Measurements from ENCODE around the gene CAMK4.
"Not testable (repeated sequence)": the region's sequence is repeated elsewhere in the genome, so short reads cannot be mapped to it uniquely, and the experiment has no call there.

CAMK4 gene

DNA sequence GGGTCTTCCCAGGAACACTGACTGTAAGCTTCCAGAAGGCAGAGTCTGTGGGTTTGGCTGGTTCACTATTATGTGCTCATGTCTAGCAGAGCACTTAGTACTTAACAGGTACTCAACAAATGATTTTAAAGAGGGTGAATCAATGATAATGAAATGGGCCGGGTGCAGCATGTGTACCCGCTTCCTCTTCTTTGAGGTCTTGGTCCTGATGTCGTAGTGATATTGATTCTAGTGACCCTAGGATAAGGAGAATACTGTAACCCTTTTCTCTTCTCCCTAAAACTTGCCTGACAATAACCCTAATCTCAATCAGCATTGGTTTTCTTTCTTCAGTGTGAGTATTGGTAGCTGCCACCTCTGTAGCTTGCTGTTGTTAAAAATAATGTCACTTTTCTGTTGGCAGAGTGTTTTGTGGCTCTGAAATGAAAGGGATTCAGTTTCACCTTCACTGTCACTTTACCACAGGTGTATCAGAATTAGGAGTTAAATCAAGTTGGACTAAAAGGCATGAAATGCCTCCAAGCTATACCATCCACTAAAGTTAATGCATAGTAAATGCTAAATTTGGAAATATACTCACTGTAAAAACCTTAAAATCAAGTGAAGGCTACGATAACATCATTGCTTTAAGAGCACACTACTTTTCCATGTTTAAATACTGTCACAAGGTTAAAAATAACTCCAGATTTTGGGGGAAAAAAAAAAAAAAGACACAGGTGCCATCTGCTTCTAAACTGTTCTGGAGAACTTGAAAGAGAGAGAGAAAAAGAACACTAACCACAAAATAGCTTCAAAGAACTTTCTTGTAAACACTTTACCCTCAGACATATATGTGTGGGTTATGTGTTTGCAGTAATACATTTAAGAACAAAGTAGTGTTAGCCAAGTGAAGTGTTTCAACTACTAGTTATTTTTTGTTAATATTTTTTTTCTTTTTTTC is 6.0 kb downstream of the CAMK4 start:
- DNase-seq: no peak

DNA sequence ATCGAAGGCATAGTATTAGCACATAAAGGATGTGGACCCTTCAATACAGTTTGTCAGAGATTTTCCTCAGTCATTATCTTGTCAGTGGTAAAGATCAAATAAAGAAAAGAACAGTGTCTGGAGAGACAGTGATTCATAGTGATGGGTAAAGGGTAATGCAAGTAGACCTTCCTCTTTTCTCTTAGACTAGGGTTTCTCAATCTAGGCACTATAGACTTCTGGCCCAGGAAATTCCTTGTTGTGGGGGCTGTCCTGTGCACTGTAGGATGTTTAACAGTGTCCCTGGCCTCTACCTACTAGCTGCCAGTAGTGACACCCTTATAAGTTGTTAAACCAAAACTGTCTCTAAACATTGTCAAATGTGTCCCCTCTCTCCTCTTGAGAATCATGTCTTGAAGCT is 6.9 kb downstream of the CAMK4 start:
- DNase-seq: no peak

DNA sequence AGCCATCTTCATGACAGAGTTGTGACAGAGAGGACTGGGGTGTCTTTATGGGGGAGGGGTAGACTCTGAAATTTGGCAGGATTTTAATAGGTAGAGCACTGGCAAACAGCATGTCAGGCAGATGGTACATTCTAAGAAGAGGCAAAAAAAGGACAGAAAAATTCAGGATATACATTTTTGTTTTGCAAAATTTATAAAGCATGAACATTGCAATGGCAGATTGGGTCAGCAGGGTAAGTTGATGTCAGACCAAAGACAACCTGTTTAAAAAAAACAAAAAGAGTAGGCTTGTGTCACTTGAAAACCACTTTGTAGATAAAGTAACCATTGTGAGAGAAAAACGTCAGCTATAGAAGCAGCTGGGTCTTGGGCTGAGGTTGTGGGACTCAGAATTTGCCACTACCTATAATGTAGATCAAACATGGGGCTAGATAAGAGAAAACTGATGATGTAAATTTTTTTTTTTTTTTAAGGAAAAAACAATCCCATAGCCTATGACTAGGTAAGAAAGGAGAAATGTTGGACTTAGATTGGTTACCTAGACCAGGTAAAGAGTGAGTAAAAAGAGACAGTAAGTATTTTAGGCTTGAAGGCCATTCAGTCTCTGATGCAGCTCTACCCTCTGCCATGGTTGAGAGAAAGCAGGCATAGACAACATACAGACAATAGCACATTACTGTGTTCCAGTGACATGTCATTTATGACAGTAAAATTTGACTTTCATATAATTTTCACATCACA is 8.3 kb downstream of the CAMK4 start:
- DNase-seq: peak; percentile 27 to 59

DNA sequence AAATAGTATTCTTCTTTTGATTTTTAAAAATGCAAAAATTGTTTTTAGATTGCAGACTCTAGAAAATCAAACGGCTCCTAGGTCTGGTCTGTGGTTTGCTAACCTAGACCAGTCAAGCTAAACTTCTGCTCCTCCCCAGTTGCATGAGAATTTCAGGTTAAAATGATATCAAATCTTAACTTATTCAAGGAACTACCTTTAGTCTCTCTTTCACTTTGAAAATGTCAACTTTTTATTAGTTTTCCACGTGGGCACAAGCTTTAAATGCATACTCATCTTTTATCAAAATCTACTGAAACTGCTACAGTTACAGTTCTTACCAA is 8.8 kb downstream of the CAMK4 start:
- DNase-seq: no peak

DNA sequence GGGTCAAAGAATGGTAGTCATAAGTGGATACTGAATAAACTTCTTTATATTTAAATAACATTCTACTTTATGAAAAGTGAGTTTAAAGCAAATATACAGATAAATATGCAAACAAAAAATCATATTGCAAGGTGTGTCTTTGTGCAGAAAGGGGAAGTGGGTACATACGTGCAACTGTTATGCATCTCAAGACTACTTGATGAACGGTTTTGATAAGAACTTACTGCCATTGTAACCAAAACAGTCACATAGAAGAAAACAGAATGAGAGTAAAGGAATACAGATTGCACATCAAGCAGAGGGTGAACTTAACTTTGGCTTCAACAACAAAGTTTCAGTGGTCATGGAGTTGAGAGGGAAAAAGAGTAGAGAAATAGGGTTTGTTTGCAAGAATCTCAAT is 9.9 kb downstream of the CAMK4 start:
- DNase-seq: no peak

DNA sequence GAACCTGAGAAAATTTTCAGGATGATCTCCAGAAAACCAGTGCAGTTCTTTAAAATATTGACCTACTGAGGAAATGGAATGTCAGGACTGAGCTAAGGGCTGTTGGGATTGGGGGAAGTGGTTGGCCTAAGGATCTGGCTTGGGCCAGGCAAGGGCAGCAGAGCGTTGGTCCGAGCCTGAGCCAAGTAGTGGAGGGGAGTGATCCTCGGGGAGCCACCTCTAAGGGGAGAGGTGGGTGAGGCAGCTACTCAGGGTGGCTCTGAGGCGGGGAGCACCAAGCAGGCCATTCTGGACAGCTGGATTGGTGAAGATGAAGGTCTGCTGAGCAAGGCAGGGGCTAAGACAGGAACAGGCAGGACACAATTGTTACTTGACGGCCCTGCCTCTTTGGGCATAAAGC is 11.5 kb downstream of the CAMK4 start:
- DNase-seq: no peak

DNA sequence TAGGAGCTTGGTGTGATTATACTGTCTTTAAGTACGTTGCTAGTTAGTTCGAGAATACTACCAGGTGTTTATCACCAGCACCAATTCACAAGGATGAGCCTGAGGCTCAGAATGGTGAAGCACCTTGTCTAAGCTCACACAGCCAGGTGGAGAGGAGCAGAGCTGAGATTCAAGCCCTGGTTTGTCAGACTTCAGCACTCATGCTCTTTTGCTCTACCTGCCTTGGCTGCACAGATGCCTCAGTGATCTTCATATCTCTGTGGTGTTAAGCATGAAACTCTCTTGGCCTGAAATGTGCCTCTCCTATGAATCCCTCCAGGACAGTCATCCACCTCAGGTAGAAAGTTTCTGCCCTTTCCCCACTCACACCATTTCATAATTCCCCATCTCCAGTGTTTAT is 12.2 kb downstream of the CAMK4 start:
- DNase-seq: no peak

DNA sequence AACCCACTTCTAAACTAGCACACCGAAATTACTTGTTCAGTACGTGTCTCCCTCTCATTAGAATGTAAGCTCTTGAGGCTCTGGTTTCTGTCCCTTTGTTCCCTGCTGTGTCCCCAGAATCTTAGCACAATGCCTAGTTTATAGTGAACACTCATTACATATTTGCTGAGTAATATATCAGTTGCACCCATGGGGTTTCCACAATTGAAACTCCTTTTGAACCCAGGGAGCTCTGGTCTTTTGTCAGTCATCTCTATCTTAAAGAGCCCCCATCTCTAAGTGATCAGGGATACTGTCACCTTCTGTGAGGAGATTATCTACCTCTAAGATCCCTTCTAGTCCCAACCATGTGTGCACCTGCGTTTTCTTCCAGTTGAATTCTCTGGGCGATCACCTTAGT is 12.8 kb downstream of the CAMK4 start:
- DNase-seq: no peak

DNA sequence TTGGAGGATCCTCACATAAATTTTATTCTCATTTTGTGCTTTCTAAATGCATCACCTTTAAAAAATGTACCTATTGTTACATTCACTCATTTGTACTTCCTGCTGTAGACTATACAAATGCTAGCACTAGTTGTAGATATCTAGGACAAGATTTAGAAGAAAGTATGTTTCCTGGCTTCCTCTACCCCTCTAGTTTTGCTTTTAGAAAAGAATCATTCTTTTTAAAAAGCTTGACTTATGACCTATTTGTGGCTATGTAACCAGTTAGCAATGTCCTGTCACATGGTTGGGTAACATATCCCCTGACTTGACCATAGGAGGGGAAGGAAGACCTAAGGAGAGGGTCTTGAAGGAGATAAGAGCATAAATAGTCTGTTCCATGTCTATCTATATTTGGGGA is 13.3 kb downstream of the CAMK4 start:
- DNase-seq: no peak

DNA sequence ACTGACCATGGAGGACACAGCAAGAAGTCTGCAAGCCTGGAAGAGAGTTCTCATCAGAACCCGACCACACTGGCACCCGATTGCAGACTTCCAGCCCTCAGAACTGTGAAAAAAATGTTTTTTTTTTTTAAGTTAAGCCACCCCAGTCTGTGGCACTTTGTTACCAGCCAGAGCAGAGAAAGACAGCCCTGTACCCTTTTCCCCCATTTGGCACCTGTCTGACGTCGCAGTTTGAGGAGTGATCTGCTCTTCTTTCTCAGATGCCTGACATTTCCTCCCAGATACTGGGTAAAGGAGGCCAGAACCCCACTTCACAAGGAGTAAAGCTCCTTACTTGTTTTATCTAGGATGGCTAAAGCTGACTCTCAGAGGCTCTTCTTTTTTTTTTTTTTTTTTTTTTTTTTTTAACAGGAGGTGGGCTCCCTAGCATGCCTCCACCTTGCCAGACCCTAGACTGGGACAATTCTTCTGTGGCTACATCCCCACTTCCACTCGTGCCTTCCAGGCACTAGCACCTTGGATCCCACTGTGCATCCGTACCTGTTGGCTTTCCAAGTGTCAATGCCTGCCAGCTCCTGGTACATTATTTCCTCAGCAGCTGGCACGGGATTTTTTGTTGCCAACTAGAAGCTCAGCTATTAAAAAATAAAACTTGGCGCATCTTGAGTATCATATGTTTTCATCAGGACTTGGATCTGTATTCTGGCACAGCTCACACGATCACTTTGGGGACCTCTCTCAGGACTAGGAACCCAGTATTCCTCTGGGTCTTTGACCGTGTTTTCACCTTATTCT is 14.4 kb downstream of the CAMK4 start:
- peak; percentile 67 to 89 for DNase-seq

DNA sequence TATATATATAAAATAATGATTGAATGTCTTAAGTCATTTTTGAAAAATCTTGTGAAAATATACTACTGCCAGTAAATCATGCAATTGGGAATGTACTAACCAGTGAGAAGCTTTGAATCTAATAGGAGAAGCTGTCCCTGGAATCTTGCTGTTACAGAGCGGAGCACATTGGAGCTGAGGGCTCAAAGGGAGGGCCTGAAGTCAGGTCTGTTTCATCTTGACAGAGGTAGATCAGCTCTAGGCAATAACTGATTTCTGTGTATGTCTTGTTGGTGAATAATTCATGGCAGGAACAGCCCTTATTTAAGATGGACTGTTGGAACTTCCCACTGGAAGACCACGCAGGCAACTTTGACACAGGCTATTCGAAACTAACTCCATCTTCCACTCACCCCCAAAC is 17.5 kb downstream of the CAMK4 start:
- no peak for DNase-seq

DNA sequence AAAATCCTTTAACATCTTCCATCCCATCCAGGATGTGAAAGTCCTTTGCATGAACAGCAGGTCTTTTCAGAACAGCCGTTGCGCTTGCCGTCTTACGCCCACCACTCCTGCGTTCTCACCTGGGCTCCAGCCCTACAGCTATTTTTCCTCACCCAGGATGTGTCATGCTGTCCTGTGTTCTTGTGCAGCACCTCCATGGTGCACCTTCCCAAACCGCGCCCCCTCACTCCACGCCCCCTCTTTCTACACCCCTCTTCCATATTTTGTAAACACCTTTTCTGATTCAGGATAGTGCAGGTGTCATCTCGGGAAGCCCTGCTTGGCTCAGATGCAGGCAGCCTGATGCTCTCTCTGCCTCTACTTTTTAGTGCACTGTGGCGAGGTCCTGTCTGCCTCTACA is 18.4 kb downstream of the CAMK4 start:
- DNase-seq: no peak

DNA sequence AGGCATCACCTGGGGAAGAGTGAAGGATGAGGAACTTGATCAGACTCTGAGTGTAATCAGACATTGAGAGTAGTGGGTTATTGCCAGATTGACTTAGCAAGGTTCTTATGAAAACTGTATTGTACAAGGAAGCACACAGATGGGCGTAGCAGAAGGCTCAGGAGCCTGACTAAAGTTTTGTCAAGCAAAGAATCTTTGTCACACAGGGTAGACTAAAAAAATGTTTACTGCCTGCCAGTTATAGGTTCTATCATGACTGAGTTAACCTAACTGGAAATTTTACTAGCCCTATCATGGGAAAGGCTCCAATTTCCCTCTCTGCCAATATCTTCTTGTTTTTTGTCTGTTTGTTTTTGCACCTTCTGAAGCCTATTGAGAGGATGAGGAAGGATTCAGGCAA is 19.1 kb downstream of the CAMK4 start:
- peak in 1 of 2 experiments; percentile 56 for DNase-seq

DNA sequence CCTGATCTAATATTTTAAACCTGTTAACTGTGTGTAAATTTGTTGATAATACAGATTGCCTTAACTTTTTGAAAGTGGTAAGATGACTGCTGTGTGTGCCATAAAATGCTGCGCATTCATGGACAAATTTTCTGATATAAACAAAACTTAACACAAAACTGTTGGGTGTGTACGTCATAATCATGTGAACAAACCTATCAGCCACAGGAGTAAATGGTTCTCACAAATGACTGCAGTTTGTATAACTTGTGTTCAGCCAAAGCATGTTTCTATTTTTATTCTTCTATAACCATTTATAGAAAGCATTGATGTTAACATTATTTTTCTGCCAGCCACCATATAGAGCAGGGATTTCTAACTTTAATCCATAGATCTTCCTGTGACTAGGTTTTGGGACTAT is 21.5 kb downstream of the CAMK4 start:
- DNase-seq: no peak

DNA sequence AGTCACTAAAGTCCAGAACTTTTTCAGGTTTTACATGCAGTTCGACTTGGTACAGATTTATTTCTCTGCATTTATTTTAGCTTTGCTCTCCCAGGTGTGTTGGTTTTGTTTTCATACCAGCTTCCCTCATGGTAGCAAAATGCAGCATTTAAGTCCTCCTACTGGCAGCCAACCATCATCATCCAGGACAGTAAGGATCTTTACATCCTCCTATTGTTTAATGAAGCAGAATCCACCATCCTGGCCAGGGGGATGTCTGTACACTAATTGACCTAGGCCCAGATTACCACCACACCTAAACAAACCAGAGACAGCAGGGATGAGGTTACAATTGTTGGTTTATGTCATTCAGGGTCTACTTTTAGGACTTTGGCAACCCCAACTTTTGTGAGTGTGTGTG is 22.3 kb downstream of the CAMK4 start:
- no peak for DNase-seq

DNA sequence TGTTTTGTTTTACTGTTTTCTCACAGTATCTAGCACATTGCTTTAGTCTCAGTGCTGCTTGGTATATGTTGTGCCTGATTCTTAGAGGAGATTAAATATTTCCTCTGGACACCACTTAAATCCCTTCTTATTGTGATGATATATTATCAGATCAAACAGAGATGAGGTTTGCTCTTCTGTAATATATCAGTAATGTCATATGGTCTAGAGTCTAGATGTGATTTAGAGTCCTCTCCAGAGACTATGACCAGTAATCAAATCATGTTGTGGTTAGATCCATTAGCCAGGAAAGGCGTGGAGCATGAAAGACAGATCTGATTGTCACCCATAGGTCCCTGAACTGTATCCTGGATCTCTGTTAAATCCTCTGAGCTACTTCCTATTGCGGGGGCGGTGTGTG is 24.4 kb downstream of the CAMK4 start:
- no peak for DNase-seq

DNA sequence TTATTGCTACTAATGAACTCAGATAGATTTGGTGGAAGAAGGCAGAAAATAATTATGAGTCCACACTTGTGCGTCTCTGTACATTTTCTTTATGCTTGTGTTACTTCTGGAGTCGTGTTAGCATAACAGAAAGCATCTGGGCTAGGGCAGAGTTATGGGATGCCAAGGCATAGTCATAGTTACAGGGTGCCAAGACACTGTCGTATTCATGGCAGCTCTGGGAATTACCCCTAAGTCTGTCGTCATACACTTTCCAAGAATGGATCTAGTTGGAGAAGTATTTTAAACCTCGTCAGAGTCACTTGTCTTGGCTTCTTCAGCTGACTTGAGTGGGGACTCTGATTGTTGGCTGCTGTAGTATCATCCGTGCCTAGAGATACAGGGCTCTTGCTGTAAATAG is 27.7 kb downstream of the CAMK4 start:
- no peak for DNase-seq

DNA sequence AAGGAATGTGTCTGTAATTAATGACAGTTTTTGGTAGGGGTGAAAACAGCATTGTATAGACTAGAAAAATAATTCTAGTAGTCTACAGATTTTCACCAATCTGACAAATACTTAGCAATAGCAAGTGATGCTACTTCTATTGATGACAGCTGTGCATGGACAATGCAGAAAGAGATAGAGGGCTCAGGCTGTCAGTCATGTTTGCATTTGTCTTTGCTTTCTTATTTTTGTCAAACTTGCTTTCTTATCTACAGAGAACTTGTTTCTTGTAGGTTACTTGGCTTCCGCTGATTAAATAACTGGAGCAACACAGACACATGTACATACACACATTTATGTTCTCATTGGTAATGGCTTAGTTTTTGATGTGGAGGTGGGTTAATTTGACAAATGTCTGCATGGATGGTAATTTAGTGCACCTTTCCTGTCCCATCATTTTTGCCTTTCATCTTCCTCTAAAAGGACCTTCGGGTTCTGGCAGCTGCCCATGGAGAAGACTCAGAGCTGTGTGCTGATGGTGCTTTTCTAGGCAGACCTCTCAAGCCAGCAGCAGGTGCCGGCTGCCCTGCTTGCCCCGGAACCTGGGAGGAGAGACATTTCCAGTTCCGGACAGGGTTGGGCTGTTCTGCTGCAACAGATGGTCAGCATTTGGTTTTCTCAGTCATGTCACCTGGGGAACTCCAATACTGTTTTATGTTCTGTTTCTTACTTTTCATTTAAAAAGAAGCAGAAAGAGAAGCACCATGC is 28.8 kb downstream of the CAMK4 start:
- DNase-seq: peak; percentile 79 to 93

DNA sequence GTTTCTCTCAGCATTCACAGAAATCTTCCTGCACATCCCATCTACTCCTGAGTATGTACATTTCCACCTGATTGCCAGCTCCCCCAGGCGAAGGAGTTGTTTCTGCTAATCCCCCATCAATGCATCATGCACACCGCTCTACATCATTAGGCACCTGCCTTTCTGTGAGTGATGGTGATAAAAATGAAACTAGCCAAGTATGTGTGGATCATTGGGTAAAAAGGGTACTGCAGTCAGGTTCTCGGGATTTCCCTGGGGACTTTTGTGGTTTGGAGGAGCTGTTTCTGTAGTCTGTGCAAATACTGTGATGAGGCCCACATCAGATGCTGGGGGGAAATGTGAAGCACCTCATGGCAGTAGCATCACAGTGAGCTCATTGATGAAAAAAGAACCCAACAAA is 30.4 kb downstream of the CAMK4 start:
- no peak for DNase-seq

DNA sequence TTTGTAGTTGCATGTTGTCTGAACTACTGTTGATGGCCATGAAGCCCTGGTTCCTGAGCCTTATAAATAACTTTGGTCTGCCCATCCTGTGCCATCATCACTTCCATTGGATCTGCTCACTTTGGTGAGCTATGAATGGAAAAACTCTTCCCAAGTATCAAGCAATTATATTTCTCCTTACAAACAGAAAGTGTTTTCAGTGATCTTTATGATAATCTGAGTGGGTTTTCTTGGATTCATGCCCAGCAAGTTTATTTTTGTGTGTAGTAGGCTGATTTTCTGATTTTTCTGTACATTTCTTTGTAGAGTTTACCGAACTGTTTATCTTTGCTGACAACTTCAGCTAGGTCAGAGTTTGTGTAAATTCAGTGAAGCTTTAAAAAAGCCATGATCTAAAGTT is 31.0 kb downstream of the CAMK4 start:
- no peak for DNase-seq

DNA sequence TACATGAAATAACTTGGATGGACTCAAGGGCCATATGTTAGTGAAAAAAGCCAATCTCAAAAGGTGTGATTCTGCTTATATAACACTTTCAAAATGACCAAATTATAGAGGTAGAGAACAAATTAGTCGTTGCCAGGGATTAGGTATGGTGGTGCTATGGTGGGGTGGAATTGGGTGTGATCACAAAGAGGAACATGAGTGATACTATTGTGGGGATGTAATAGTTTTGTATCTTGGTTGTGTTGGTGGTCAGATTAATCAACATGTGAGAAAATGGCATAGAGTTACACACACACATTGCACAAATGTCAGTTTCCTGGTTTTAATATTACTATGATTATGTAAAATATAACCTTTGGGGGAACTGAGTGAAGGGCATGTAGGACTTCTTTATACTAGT is 31.9 kb downstream of the CAMK4 start:
- DNase-seq: no peak

DNA sequence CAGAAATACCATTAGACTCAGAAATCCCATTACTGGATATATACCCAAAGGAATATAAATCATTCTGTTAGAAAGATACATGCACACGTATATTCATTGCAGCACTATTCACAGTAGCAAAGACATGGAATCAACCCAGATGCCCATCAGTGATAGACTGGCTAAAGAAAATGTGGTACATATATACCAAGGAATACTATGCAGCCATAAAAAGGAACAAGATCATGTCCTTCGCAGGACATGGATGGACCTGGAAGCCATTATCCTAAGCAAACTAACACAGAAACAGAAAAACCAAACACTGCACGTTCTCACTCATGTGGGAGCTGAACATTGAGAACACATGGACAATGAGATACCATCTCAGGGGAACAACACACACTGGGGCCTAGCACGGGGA is 33.4 kb downstream of the CAMK4 start:
- DNase-seq: not testable (repeated sequence)

DNA sequence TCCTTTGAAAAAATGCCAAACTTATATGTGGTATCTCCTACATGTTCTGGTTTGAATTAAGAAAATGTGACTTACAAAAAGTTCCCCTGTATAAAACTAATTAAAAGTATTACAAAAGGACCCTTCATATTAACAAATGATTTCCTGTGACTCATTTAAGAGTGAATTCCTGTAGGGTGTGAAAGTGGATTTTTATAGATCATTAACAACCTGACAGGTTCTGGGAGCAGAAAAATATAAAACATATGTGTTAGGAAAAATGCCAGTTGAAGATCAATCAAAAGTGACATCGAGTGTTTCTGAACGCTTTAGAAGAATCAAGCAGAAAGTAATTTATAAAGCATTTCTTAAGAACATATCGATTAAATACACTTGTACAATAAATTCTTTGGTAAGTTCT is 35.5 kb downstream of the CAMK4 start:
- no peak for DNase-seq

Measured in cerebellar nuclear complex (tissue), 1 donor.